GM19328 (cell line): Measurements from ENCODE around the gene RPS18.
"Not testable (repeated sequence)": the region's sequence is repeated elsewhere in the genome, so short reads cannot be mapped to it uniquely, and the experiment has no call there.

Source experiments
- ATAC-seq: cut with Tn5 transposase; IDR thresholded peaks from one replicate; pipeline ENCODE4 v1.9.1; 2021; ENCODE audit warnings: mild to moderate bottlenecking, moderate library complexity; ENCODE audit not compliant: unreplicated experiment

RPS18 gene

DNA sequence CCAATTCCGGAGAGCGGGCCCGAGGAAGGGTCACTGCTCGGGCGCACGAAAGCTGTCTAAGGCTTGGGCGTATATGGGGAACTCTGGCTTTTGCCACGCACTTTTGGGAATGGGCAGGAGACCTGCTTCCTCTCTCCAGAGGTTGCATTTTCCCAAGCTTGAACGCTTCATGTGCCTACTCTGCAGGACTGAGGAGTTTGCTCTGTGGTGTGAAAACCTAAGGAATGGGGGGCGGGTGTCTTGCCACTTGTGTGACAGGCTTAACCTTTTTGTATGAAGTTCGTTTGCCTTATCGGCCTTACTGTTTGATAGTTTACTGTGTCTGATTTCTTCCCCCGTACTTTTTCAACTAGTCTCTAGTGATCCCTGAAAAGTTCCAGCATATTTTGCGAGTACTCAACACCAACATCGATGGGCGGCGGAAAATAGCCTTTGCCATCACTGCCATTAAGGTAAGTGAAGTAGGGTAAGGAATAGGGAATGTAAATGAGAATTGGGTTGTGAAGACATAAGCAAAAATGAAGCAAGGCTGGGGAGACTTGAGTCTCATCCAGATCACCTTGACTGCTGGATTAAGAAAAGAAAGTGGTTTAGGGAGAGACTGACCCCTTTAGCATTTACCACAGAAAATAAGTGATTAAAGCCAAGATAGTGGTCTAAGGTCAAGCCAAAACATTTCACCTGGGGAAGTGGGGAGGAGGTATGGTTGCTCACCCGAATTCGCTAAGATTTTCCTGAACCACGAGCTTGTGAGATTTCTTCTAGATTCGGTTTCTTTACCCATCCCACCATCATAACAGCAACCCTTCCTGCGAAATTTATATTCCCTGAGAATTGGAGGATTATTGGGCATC lies 627 bp downstream of the RPS18 start:
- no peak for ATAC-seq

DNA sequence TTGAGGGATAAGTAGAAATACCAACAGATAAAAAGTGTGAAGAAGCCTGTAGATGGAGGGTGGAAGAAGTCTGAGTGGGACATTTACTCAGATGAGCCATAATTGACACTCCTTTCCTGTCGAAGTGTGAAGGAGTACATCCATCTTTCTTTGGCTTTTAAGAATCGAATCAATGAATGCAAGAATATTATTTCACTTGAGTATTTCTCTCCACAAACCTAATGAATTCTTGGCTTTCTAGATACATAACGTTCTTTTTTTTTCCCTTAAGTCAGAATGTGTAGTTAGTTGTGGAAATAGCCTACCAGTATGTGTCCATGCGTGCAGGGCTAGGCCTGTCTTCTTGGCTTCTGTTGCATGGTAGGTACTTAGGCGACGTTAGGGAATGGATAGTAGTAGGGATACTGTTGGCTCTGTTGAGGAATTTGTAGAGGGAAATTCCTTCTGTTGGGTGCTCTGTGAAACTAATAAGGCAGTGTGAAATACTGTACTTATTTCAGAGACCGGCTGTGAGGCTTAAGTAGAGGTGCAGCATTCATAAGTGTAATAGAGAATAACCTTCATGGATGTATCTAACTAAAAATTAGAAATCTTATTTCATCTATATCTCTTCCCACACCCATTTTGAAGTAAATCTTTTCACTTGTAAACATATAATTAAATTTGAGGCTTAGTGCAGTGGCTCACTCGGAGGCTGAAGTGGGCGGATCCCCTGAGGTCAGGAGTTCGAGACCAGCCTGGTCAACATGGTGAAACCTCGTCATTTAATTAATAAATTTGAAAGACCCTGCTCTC lies 1.5 kb downstream of the RPS18 start:
- ATAC-seq = no peak

DNA sequence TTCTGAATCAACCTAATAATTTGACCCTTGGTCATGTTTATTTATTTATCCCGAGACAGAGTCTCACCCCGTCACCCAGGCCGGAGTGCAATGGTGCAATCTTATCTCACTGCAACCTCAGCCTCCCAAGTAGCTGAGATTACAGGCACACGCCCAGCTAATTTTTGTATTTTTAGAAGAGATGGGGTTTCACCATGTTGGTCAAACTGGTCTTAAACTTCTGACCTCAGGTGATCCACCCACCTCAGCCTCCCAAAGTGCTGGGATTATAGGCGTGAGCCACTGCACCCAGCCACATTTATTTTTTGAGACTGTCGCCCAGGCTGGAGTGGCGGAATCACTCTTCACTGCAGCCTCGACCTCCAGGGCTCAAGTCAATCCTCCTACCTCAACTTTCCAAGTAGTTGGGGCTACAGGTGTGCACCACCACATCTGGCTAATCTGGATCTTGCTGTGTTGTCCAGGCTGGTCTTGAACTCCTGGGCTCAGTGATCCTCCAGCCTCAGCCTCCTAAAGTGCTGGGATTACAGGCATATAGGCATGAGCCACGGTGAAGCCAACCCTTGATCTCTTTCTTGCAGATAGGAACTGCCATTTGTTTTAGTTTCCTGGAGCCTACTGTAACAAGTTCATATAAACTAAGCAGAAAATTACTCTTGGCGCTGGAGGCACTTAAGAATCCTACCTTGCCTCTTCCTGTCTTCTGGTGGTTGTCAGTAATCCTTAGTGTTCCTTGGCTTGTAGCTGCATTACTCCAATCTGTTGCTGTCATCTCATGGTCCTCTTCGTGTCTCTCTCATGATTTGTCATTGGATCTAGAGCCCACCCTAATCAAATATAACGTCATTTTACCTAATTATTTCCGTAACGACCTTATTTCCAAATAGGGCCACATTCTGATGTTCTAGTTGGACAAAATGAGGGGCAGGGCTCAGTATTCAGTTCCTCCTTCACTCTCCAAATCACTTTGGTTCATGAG lies 2.3 kb downstream of the RPS18 start:
- ATAC-seq = no peak

DNA sequence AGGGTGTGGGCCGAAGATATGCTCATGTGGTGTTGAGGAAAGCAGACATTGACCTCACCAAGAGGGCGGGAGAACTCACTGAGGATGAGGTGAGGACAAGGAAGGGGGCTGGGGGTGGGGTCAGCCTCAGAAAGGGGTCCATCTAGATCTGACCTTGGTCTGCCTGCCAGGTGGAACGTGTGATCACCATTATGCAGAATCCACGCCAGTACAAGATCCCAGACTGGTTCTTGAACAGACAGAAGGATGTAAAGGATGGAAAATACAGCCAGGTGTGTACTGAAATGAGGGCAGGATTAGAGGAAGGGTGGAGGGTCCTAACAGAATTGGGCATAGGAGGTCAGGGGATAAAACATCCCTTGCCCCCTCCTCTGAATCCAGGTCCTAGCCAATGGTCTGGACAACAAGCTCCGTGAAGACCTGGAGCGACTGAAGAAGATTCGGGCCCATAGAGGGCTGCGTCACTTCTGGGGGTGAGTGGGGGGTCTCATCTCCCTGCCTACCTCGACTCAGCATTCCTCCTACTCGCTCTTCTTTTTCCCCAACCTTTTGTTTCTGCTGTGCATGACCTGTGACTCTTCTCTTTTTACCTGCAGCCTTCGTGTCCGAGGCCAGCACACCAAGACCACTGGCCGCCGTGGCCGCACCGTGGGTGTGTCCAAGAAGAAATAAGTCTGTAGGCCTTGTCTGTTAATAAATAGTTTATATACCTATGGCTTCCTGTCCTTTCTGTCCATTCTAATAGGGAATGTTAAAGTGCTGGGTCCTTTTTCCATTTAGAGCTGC lies 4.1 kb downstream of the RPS18 start:
- not testable (repeated sequence) for ATAC-seq

DNA sequence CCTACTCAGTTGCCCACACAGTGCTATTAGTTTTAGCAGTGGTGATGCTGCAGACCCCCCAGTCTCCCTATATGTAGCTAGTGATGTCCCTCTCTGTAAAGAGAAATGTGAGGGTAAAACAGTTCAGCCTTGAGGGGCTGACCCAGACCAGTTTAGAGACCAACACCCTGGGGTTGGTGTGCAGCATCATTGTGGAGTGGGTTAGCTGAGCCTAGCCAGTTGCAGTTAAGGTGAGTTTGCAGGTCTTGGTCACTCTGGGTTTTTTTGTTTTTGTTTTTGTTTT lies 4.6 kb downstream of the RPS18 start:
- ATAC-seq = no peak

DNA sequence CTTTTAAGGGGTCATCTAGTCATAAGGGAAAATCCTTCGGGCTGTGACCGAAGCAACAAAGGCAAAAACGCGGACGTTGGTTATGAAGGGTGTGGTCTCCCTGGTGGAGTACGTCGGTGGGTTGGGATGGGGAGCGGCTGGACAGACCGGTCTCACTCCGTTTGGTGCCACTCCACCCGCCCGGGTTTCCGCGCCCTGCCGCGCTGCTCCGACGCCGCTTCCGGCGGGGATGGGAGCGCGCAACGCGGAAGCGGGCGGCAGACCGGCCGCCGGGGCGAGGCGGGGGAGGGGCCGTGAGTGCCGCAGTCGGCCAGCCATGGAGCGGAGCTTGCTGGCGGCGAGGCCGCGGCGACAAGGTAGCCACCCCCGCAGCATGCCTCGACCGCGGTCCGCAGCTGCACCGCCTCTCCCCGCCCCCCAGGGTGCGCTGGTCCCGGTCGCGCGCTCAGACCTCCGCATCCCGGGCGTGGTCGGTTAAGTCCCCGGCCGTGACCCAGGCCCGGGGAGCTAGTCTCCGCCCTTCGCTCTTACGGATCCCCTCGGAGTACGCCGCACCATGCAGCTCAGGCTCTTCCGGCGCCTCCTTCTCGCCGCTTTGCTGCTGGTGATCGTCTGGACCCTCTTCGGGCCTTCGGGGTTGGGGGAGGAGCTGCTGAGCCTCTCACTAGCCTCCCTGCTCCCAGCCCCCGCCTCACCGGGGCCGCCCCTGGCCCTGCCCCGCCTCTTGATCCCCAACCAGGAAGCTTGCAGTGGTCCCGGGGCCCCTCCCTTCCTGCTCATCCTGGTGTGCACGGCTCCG lies 5.2 kb downstream of the RPS18 start, which contains the start of gene B3GALT4:
TSS of gene B3GALT4 (plus strand) at position 260 of the 799 bp plus-strand sequence. CDS start at position 557, 297 bp downstream.
- peak; percentile 58 for ATAC-seq

DNA sequence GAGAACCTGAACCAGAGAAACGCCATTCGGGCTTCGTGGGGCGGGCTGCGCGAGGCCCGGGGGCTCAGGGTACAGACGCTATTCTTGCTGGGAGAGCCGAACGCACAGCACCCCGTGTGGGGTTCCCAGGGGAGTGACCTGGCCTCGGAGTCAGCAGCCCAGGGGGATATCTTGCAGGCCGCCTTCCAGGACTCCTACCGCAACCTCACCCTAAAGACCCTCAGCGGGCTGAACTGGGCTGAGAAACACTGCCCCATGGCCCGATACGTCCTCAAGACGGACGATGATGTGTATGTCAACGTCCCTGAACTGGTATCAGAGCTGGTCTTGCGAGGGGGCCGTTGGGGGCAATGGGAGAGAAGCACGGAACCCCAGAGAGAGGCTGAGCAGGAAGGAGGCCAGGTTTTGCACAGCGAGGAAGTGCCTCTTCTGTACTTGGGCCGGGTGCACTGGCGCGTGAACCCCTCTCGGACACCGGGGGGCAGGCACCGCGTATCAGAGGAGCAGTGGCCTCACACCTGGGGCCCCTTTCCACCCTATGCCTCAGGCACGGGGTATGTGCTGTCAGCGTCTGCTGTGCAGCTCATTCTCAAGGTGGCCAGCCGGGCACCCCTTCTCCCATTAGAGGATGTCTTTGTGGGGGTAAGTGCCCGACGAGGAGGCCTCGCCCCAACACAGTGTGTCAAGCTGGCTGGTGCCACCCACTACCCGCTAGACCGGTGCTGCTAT lies 6.0 kb downstream of the RPS18 start:
- ATAC-seq = no peak

DNA sequence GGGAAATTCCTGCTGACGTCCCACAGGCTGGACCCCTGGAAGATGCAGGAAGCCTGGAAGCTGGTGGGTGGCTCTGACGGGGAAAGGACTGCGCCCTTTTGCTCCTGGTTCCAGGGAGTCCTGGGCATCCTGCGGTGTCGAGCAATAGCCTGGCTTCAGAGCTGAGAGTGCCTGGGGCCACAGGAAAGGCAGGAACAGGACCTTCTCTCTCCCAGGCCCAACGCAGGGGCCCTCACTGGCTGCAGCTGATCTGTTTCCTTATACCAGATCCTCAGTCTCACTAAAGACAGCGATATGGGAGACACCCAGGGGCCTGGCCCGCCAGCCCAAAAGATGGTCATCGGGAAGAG lies 6.5 kb downstream of the RPS18 start:
- no peak for ATAC-seq

DNA sequence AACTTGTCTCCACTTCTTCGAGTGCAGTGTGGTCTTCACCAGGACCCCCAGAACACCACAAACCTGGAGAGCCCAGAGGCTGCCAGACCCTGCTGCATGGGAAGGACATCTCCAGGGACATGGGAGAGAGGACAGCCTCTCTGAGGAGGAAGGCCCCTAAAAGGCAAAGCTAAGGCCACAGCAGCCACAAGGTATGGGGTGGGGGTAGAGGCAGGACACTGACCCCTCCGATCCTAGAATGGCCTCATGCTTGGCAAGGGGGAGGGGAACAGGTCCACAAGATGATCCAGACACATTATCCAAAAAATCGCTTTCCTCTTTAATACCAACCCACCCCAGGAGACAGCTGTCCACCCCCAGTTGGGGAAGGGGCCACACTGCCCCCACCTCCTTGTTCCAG lies 6.9 kb downstream of the RPS18 start:
- ATAC-seq = no peak

DNA sequence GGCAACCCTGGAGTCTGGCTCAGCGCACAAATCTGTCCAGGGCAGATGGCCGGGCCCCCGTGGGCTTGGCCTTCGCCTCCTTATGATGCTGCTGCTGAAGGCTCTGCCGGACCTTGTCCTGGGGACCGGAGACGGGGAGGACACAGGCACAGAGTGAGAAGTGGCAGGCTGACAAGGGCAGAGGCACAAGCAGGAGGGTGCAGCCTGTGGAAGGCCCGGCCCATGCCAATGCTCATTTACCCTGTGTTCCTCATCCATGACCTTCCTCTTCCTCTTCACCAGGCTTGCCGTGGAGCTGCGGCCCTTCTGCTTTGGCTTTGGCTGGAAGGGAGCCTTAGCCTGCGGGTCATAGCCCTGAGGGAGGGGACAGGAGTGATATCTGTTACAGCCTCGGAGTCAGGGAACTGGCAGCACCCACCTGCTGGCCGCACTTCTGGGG lies 7.4 kb downstream of the RPS18 start:
- no peak for ATAC-seq

DNA sequence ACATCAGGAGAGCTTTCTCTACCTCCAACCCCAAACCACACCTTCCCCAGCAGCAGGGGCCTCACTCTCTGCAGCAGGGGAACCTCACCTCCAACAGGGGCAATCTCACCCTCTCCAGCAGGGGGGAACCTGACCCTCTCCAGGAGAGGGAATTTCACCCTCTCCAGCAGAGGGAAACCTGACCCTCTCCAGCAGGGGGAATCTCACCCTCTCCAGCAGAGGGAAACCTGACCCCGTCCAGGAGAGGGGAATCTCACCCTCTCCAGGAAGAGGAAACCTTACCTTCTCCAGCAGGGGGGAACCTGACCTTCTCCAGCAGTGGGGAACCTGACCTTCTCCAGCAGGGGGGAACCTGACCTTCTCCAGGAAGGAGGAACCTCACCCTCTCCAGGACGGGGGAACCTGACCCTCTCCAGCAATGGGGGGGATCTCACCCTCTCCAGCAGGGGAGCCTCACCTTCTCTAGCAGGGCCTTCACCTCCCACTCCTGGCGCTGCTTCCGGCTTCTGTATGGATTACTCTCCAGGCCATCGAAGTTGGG lies 8.2 kb downstream of the RPS18 start:
- no peak for ATAC-seq

DNA sequence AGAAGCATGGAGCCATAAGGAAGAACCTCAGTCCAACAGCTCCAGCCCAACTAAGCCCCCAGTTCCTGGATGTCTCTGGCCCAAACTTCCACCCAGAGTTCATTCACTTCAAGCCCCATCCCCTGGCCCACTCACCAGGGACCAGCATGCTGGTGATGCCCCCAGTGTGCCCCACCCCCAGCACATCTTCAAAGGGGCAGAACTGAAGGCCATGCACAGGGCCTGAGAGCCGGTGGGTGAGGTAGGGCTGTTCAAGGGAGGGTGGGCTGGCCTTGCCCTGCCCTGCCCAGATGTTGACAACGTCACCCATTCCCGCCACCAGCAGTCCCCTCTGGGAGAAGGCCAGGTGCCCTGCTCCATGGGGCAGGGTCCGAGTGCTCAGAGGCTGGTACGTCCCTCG lies 8.7 kb downstream of the RPS18 start:
- no peak for ATAC-seq

DNA sequence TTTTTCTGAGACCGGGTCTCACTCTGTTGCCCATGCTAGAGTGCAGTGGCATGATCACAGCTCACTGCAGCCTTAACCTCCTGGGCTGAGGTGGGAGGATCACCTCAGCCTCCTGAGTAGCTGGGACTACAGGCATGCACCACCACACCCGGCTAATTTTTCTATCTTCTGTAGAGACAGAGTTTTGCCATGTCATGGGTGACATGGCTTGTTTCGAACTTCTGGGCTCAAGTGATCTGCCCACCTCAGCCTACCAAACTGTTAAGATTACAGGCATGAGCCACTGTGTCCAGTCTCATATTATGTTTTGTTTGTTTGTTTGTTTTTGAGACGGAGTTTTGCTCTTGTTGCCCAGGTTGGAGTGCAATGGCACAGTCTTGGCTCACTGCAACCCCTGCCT lies 13.3 kb downstream of the RPS18 start:
- not testable (repeated sequence) for ATAC-seq

DNA sequence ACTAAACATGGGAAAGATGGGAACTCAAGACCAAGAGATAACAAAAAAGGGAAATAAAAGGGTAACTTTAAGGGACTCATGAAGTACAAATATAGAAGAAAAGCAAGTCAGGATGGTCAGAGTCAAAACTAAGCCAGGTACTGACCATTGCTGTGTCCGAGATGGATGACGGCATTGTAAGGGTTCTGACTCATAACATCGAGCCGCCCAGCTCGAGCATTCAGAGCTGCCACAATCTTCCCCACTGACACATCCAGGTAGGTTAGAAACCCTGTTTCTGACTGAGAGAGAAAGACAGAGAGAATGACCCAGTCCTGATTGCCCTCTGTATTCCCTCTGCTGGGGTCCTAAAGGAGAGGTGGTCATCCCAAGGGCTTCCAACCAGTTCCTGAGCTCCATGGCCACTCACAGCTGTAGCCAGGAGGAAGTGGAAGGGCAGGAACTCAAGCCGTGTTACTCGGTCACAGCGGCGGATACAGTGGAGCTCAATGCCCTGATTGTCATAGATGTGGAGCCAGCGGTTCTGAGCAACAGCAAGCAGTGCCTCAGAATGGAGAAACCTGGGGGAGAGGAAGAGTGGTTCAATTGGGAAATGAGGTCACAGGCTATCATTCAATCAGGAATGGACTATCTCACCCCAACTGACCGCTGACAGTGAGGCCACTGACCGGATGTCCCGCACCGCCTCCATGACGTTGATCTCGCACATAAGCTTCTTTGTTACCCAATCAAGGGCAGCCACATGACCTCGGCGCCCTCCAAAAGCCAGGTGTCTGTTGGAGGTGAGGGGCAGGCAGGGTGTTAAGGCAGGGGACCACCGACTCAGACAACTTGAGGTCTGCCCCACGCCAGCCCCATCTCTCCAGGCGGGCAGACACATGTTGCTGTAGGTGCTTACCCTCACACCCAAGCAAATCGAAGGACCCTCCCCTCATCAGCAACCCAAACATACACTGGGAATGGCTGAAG lies 15.4 kb downstream of the RPS18 start:
- no peak for ATAC-seq

DNA sequence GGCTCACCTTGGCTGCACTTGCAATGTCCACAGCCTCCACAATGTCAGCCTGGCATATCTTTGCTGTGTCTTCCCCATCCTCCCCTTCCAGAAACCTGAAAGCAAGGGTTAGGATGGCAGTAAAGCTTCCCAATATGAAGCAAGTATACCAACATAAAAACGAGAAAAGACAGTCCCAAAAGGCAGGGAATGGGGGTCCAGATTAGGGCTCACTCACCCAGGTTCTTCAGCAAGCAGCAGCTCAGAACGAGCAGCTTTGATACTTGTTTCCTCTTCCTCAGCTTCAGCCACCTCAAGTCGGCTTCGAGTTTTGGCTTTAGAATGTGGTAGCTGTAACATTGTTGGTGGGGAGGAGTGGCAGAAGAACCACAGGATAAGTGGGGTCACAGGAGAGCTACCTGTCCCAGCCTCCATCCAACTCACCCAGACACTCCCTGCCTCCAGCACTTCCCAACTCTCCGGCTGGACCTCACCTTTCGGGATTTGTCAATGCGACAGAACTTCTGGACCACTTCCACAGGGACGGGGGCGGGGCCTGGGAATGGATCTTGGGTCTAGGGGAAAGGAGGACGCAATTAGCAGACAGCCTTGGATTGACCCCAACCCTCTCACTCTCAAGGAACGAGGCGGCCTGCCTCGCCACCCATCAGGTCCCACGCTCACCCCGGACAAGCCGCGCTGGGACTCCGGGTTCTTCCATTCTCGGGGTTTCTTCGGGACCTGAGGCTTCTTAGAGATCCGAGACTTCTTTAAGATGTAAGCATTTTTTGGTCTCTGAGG lies 16.5 kb downstream of the RPS18 start:
- ATAC-seq = no peak

DNA sequence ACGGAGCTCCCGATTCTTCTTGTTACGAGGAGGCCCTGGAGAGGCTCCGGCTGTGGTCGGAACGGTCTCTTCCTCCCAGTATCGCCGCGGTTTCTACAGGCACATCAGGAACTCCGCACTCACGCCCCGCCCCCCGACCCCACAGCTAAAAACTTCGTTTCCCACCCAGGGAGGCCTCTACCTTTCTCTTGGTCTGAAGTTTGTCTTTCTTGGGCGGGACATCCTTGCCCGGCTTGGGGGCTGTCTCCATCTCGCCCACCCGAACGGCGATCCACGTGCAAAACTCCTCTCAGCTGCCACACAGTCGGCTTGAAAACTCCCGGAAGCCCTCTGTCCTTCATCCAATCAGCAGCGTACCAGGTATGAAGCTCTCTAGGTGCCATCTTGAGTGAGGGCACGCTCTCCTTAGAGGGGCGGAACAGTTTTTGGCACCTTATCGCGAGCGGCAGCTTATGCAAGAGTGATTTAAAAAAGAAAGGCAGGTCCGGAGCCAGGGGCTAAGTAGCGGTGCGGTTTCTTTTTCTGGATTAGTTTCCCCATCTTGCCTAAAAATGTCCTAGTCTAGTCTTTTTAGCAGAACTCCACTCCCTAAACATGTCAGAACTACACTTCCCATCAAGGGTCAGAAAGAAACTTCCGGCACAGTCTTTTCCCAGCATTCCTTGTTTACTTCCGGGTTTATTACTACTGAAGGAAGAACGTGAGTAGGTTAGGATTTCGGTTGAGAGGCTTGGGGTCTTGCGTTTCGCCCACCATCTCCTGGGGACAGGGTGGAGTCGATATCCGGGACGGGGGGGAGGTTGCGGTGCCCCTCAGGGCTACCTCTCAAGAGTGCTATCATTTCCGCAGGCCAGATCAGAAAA lies 17.3 kb downstream of the RPS18 start, which contains the start of the genes PFDN6 and WDR46:
TSS of gene PFDN6 (plus strand) at position 681 of the 863 bp plus-strand sequence. CDS start 256 bp downstream, outside the sequence.
TSS of gene WDR46 (minus strand) at position 319 of the 863 bp plus-strand sequence. CDS start at position 250, 69 bp downstream.
- peak; percentile 70 for ATAC-seq
